Trophoblast cell (in vitro differentiated cells and primary cell): ENCODE data around the gene EXD3.
A peak's percentile ranks its signal among the peaks of the same experiment; 100 is the strongest.

Experiments used
- DNase-seq, 2 donors: peaks; one replicate each; pipeline ENCODE4 v3.0.0-alpha.2; 2016
- H2AFZ ChIP-seq: 2 replicates; pipeline ENCODE4 v1.6.1; 2013; ENCODE audit warnings: low read length, moderate library complexity, mild to moderate bottlenecking; ENCODE audit not compliant: insufficient read depth, poor library complexity
- H2AK5ac ChIP-seq: 2 replicates; pipeline ENCODE4 v1.6.1; 2013; ENCODE audit warnings: mild to moderate bottlenecking, low read length
- H2BK120ac ChIP-seq: 2 replicates; pipeline ENCODE4 v1.6.1; 2013; ENCODE audit warnings: low read length, mild to moderate bottlenecking, moderate library complexity; ENCODE audit not compliant: insufficient read depth, poor library complexity
- H2BK12ac ChIP-seq: 2 replicates; pipeline ENCODE4 v1.6.1; 2013; ENCODE audit warnings: mild to moderate bottlenecking, low read length, moderate library complexity
- H2BK5ac ChIP-seq: 2 replicates; pipeline ENCODE4 v1.6.1; 2013; ENCODE audit warnings: low read length, low read depth, moderate library complexity, mild to moderate bottlenecking; ENCODE audit not compliant: poor library complexity
- H3K14ac ChIP-seq: 2 replicates; pipeline ENCODE4 v1.6.1; 2013; ENCODE audit warnings: mild to moderate bottlenecking, low read length
- H3K18ac ChIP-seq: 2 replicates; pipeline ENCODE4 v1.6.1; 2013; ENCODE audit warnings: mild to moderate bottlenecking, low read length
- H3K23ac ChIP-seq: 2 replicates; pipeline ENCODE4 v1.6.1; 2013; ENCODE audit warnings: low read length
- H3K27ac ChIP-seq: 2 replicates; pipeline ENCODE4 v1.5.1; 2013; ENCODE audit warnings: low read depth, mild to moderate bottlenecking, inconsistent platforms, low read length, moderate library complexity
- H3K27me3 ChIP-seq: 2 replicates; pipeline ENCODE4 v1.6.1; 2013; ENCODE audit warnings: inconsistent platforms, mild to moderate bottlenecking, low read length, moderate library complexity; ENCODE audit not compliant: insufficient read depth
- H3K36me3 ChIP-seq, 2 experiments: 1 replicate in 1 of 2; 2 replicates in 1 of 2; pipeline ENCODE4 v1.6.1; 2013; ENCODE audit warnings: low read length in 2 of 2, mild to moderate bottlenecking in 2 of 2, moderate library complexity in 1 of 2; ENCODE audit not compliant: insufficient read depth in 2 of 2, control insufficient read depth in 1 of 2
- H3K4ac ChIP-seq: 2 replicates; pipeline ENCODE4 v1.6.1; 2013; ENCODE audit warnings: low read depth, mild to moderate bottlenecking, low read length, moderate library complexity
- H3K4me1 ChIP-seq, 2 experiments: 1 replicate in 1 of 2; 2 replicates in 1 of 2; pipeline ENCODE4 v1.6.1; 2013; ENCODE audit warnings: low read length in 2 of 2, mild to moderate bottlenecking in 2 of 2, moderate library complexity in 1 of 2; ENCODE audit not compliant: insufficient read depth in 2 of 2, control insufficient read depth in 1 of 2
- H3K4me2 ChIP-seq: 2 replicates; pipeline ENCODE4 v1.6.1; 2013; ENCODE audit warnings: inconsistent platforms, mild to moderate bottlenecking, low read length, moderate library complexity
- H3K4me3 ChIP-seq: 2 replicates; pipeline ENCODE4 v1.5.1; 2013; ENCODE audit warnings: mild to moderate bottlenecking, low read depth, low read length, inconsistent platforms
- H3K79me1 ChIP-seq: one replicate; pipeline ENCODE4 v1.6.1; 2013; ENCODE audit warnings: low read length
- H3K79me2 ChIP-seq: 2 replicates; pipeline ENCODE4 v1.6.1; 2013; ENCODE audit warnings: low read length, mild to moderate bottlenecking; ENCODE audit not compliant: control insufficient read depth, insufficient read depth, poor library complexity
- H3K9ac ChIP-seq: 2 replicates; pipeline ENCODE4 v1.6.1; 2013; ENCODE audit warnings: mild to moderate bottlenecking, low read length
- H3K9me3 ChIP-seq: 2 replicates; pipeline ENCODE4 v1.6.1; 2013; ENCODE audit warnings: low read depth, mild to moderate bottlenecking, control low read depth, inconsistent platforms, low read length; ENCODE audit not compliant: insufficient read depth
- H4K12ac ChIP-seq: 2 replicates; pipeline ENCODE4 v1.6.1; 2013; ENCODE audit warnings: low read depth, mild to moderate bottlenecking, low read length, moderate library complexity
- H4K8ac ChIP-seq: 2 replicates; pipeline ENCODE4 v1.6.1; 2013; ENCODE audit warnings: low read depth, mild to moderate bottlenecking, low read length, moderate library complexity
- H4K91ac ChIP-seq: one replicate; pipeline ENCODE4 v1.6.1; 2013; ENCODE audit warnings: low read depth, mild to moderate bottlenecking, low read length, moderate library complexity
- WGBS: extraction: QIAGEN DNeasy Blood & Tissue Kit; methylation state at CpG from one replicate; pipeline ENCODE4 v1.1.7; 2013; ENCODE audit warnings: missing lambda C conversion rate; ENCODE audit not compliant: insufficient read length, insufficient coverage; ENCODE audit errors: extremely low coverage; 5-methylcytosine and 5-hydroxymethylcytosine counted together

The EXD3 gene

GRCh38 chr9:137458194-137459151 is 35.5 kb upstream of the EXD3 start:
- Histone ChIP-seq H3K27ac (no peak overlapping the region), H3K23ac (no peak overlapping the region), H2BK12ac (no peak overlapping the region), H3K4me3 (peak overlapping the region; percentile 77), H4K8ac (no peak overlapping the region), H2AFZ (peak overlapping the region; percentile 63), H3K9ac (peak overlapping the region; percentile 51), H3K4me1 (peaks cover 17 to 23% of the 10 kb centered on the region in 2 experiments), H3K18ac (peak overlapping the region; percentile 69), H3K9me3 (peaks cover 2% of the 10 kb centered on the region), H4K12ac (peak overlapping the region; percentile 35), H2AK5ac (peak overlapping the region; percentile 66), H3K36me3 (peaks cover 11 to 19% of the 10 kb centered on the region in 2 experiments), H3K27me3 (peaks cover 2% of the 10 kb centered on the region), H4K91ac (peak overlapping the region; percentile 31), H3K14ac (peak overlapping the region; percentile 81), H2BK120ac (peak overlapping the region; percentile 26), H3K79me1 (peaks cover 12% of the 10 kb centered on the region), H2BK5ac (no peak overlapping the region), H3K4ac (peak overlapping the region; percentile 10), H3K4me2 (peak overlapping the region; percentile 81), H3K79me2 (peaks cover 4% of the 10 kb centered on the region)
- DNase-seq, result no peak
- WGBS, result no CpG with 5 or more reads among the region's 88 CpGs

- no peak overlapping the region for H3K18ac ChIP-seq
- DNase-seq, result no peak
- no peak overlapping the region for H2BK5ac ChIP-seq
- H3K23ac ChIP-seq, result no peak overlapping the region
- H2BK12ac ChIP-seq, result no peak overlapping the region
- no peak overlapping the region for H4K12ac ChIP-seq
- no peak overlapping the region for H2AFZ ChIP-seq
- H3K27ac ChIP-seq, result no peak overlapping the region
- no peak overlapping the region for H3K9ac ChIP-seq
- H3K27me3 ChIP-seq, result peaks cover 2% of the 10 kb centered on the region
- H4K8ac ChIP-seq, result no peak overlapping the region
- H3K4me2 ChIP-seq, result no peak overlapping the region
- no peak overlapping the region for H4K91ac ChIP-seq
- no peak overlapping the region for H2AK5ac ChIP-seq
- peaks cover 20 to 27% of the 10 kb centered on the region in 2 experiments for H3K4me1 ChIP-seq
- peaks cover 12% of the 10 kb centered on the region for H3K79me1 ChIP-seq
- peaks cover 4% of the 10 kb centered on the region for H3K79me2 ChIP-seq
- H3K4me3 ChIP-seq, result no peak overlapping the region
- H3K4ac ChIP-seq, result no peak overlapping the region
- H2BK120ac ChIP-seq, result no peak overlapping the region
- WGBS, result no CpG with 5 or more reads among the region's 44 CpGs
- H3K9me3 ChIP-seq, result peaks cover 4% of the 10 kb centered on the region
- no peak overlapping the region for H3K14ac ChIP-seq
- peaks cover 13 to 26% of the 10 kb centered on the region in 2 experiments for H3K36me3 ChIP-seq
These were observed 34.6 kb upstream of the EXD3 start for GRCh38 chr9:137457406-137458193.

GRCh38 chr9:137456864-137457405 is 34.0 kb upstream of the EXD3 start:
- Histone ChIP-seq H3K27ac (no peak overlapping the region), H2BK120ac (no peak overlapping the region), H3K36me3 (peaks cover 13 to 28% of the 10 kb centered on the region in 2 experiments), H3K27me3 (peaks cover 2% of the 10 kb centered on the region), H4K91ac (no peak overlapping the region), H3K4me2 (no peak overlapping the region), H3K18ac (no peak overlapping the region), H3K9me3 (peaks cover 2% of the 10 kb centered on the region), H3K4ac (no peak overlapping the region), H3K4me1 (peaks cover 20 to 27% of the 10 kb centered on the region in 2 experiments), H3K9ac (no peak overlapping the region), H3K23ac (no peak overlapping the region), H2AFZ (no peak overlapping the region), H2AK5ac (no peak overlapping the region), H3K14ac (no peak overlapping the region), H2BK5ac (no peak overlapping the region), H4K12ac (no peak overlapping the region), H3K79me2 (peaks cover 4% of the 10 kb centered on the region), H3K4me3 (no peak overlapping the region), H4K8ac (no peak overlapping the region), H2BK12ac (no peak overlapping the region), H3K79me1 (peaks cover 12% of the 10 kb centered on the region)
- no peak for DNase-seq
- WGBS, result no CpG with 5 or more reads among the region's 10 CpGs
